Measurements from ENCODE around the gene TUBGCP2. TPM values are rescaled to one million over a fixed set of nuclear protein-coding genes. Genes with fewer than 3 reads are reported as not detected.

TUBGCP2 gene
- total RNA-seq, 4 donors from 2014 or later = 44.5 to 107 (median 57.1) TPM

GRCh38 chr10:133339708-133340380 lies 31.2 kb upstream of the TUBGCP2 start:
- Histone ChIP-seq H3K36me3 (no peaks in the 10 kb centered on the region), H3K4me3 (no peak overlapping the region), H3K27ac (no peak overlapping the region), H3K9me3 (no peaks in the 10 kb centered on the region), H3K4me1 (peaks cover 20% of the 10 kb centered on the region), H3K27me3 (peaks cover 79% of the 10 kb centered on the region)
- TF ChIP-seq CTCF (IDR thresholded peaks at IDR 0.05) (no peak), POLR2A (IDR thresholded peaks at IDR 0.05) (no peak), EP300 (IDR thresholded peaks at IDR 0.05) (no peak), POLR2AphosphoS5 (IDR thresholded peaks at IDR 0.05) (no peak)
- WGBS = 94% methylated on average over 10 of the region's 13 CpGs
- DNase-seq (ENCODE audit: low spot score in 2 of 2) = no peak

DNA sequence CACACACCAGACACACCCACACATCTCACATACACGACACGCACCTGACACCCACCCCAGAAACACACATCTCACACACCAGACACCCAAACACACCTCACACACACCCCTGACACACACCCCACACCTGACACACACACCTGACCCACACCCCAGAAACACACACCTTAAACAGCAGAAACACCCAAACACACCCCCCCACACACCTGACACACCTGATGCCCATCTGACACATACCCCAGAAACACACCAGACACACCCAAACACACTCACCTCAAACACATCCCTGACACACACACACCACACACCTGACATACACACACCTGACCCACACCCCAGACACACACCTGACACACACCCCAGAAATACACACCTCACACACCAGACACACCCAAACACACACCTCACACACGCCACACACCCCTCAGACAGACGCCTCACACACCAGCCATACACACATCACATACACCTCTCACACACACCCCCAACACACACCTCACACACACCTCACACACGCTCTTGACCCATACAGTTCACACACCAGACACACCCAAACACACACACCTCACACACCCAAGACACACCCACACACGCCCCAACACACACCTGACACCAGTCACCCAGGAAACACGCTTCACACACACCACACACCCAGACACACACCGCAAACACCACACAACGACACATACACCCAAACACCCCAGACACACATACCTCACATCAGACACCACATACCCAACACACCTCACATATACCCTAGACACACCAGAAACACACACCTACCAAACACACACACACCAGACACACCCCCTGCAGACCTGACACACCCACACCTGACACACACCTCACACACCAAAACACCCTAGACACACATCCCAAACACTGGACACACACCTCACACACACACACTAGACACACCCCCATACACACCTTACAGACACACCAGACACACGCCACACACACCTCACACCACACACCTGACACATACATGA lies 29.7 kb upstream of the TUBGCP2 start:
- no peak overlapping the region for H3K27ac ChIP-seq

GRCh38 chr10:133337370-133337725 lies 28.7 kb upstream of the TUBGCP2 start:
- H3K27me3 ChIP-seq = peaks cover 85% of the 10 kb centered on the region

More for the DNA sequence above, 29.7 kb upstream of the TUBGCP2 start:
- no peaks in the 10 kb centered on the region for H3K36me3 ChIP-seq
- no peaks in the 10 kb centered on the region for H3K9me3 ChIP-seq
- H3K27me3 ChIP-seq = peaks cover 83% of the 10 kb centered on the region
- H3K4me3 ChIP-seq = no peak overlapping the region
- DNase-seq (ENCODE audit: low spot score in 2 of 2) = no peak
- H3K4me1 ChIP-seq = peaks cover 23% of the 10 kb centered on the region
- WGBS = 84% methylated on average over 10 of the region's 10 CpGs
- TF ChIP-seq EP300 (IDR thresholded peaks at IDR 0.05) (no peak), CTCF (IDR thresholded peaks at IDR 0.05) (no peak), POLR2A (IDR thresholded peaks at IDR 0.05) (no peak)

GRCh38 chr10:133336577-133337369 lies 28.1 kb upstream of the TUBGCP2 start, which contains the start of gene CALY:
TSS of gene CALY (minus strand) at chr10:133336896. CDS start at chr10:133328989, 7,907 bp downstream.
- Histone ChIP-seq H3K9me3 (no peaks in the 10 kb centered on the region), H3K27ac (no peak within 1 kb of the TSS), H3K36me3 (no peaks in the 10 kb centered on the region), H3K4me3 (peak within 1 kb of the TSS; percentile 38), H3K27me3 (peaks cover 85% of the 10 kb centered on the region), H3K4me1 (peaks cover 23% of the 10 kb centered on the region)
- TF ChIP-seq POLR2AphosphoS5 (IDR thresholded peaks at IDR 0.05) (no peak), POLR2A (IDR thresholded peaks at IDR 0.05) (no peak), CTCF (IDR thresholded peaks at IDR 0.05) (no peak), EP300 (IDR thresholded peaks at IDR 0.05) (no peak)
- 30% methylated on average over 20 of the region's 63 CpGs for WGBS
- no peak for DNase-seq (ENCODE audit: low spot score in 2 of 2)

More at GRCh38 chr10:133337370-133337725, 28.7 kb upstream of the TUBGCP2 start:
- TF ChIP-seq CTCF (IDR thresholded peaks at IDR 0.05) = no peak
- no peak for TF ChIP-seq POLR2A (IDR thresholded peaks at IDR 0.05)
- TF ChIP-seq EP300 (IDR thresholded peaks at IDR 0.05) = no peak
- TF ChIP-seq POLR2AphosphoS5 (IDR thresholded peaks at IDR 0.05) = no peak
- DNase-seq (ENCODE audit: low spot score in 2 of 2) = no peak
- 87% methylated on average over 3 of the region's 3 CpGs for WGBS
- Histone ChIP-seq H3K4me3 (no peak overlapping the region), H3K36me3 (no peaks in the 10 kb centered on the region), H3K4me1 (peaks cover 23% of the 10 kb centered on the region), H3K9me3 (no peaks in the 10 kb centered on the region), H3K27ac (no peak overlapping the region)

Data from suprapubic skin (tissue), 4 donors.